GM18858 (cell line): ENCODE results near the gene TNFRSF12A.
"Not testable (repeated sequence)": the region's sequence is repeated elsewhere in the genome, so short reads cannot be mapped to it uniquely, and the experiment has no call there.

Experiments used
- ATAC-seq: cut with Tn5 transposase; IDR thresholded peaks from one replicate; pipeline ENCODE4 v1.9.1; 2021; ENCODE audit not compliant: unreplicated experiment

The TNFRSF12A gene

DNA sequence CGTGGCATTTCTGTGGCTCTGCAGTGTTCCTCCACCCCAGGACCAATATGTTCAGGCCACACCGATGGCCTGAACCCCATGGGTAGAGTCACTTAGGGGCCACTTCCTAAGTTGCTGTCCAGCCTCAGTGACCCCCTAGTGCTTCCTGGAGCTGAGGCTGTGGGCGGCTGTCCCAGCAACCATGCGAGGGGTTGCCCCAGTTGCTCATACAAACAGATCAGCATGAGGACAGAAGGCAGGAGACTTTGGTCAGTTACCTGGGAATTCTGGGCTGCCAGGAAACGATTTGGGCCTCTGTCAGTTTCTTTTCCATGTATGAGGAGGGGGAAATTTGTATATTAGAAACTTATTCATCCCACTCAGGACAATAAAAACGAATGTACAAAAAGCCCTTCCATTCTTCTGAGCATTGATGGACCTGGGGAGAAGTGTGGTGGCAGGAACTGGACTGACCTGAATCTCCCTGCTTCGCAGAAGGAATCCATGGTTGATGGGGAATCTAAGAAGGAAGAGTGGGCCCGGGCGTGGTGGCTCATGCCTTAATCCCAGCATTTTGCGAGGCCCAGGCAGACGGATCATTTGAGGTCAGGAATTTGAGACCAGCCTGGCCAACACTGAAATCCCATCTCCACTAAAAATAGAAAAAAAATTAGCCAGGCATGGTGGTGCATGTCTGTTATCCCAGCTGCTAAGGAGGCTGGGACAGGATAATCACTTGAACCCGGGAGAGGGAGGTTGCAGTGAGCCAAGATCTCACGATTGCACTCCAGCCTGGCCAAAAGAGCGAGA is 40.4 kb downstream of the TNFRSF12A start:
- no peak for ATAC-seq

DNA sequence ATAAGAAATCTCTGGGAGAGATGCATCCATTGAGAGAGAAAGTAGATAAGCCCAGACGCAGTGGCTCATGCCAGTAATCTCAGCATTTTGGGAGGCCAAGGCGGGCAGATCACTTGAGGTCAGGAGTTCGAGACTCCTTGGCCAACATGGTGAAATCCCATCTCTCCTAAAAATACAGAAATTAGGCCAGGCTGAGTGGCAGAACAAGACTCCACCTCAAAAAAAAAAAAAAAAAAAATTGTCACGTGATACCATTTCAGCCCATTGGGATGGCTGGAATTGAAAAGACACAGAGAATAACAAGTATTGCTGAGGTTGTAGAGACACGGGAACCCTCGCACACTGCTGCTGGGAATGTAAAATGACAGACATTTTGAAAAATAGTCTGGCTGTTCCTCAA is 42.4 kb downstream of the TNFRSF12A start:
- no peak for ATAC-seq

DNA sequence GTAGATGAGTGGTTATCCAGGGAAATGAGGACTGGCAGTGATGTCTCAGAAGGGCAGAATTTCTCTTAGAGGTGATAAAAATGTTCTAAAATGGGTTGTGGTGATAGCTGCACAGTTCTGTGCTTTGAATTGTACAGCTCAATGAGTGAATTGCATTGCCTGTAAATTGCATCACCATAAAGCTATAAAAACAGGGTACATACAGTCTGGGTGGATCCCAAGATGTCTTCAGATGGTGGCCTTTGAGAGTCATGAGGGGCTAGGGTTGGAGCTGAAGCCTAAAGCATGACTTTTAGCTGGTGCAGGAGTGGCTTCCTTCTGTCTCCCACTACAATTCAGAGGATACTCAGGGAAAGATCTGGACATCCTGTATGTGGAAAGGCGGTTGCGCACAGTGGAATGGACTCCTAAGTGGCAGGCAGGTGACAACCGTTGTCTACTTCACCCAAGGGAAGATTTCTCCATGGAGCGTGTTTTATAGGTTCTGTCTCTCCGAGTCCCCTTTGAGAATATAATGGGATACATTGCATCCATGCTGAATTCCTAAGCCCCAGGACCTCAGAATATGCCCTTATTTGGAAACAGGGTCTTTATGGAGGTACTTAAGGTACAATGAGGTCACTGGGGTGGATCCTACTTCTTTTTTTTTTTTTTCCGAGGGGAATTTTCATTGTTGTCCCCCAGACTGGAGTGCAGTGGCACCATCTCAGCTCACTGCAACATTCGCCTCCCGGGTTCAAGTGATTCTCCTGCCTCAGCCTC is 43.6 kb downstream of the TNFRSF12A start:
- no peak for ATAC-seq

DNA sequence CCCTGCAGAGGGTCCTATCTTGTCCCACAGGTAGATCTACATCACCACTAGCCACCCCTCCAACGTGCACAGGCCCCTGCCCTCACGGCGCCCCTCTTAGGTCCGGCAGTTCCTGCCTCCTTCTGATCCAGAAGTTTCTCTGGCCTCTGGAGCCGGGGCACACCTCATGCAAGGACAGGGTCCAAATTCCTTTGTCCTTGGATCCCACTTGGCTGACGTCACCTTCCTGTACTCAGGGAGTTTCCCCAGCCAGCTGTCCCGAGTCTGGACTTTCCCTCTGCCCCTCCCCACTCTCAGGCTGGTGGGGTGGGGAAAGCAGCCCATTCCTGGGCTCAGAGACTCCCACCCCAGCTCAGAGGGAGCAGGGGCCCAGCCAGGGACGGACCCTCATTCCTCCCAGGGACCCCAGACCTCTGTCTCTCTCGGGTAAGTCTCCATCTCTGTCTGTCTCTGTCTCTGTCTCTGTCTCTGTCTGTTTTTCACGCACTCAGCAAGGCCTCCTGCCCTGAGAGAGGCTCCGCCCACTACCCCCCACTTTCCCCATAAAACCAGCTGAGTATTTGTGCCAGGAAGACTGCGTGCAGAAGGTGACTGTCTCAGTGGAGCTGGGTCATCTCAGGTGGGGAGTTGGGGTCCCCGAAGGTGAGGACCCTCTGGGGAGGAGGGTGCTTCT is 45.0 kb downstream of the TNFRSF12A start, which contains the start of gene IL32:
IL32 (plus strand) TSS at position 572 of the 673 bp plus-strand sequence. CDS start 172 bp downstream, outside the sequence.
- ATAC-seq: no peak

DNA sequence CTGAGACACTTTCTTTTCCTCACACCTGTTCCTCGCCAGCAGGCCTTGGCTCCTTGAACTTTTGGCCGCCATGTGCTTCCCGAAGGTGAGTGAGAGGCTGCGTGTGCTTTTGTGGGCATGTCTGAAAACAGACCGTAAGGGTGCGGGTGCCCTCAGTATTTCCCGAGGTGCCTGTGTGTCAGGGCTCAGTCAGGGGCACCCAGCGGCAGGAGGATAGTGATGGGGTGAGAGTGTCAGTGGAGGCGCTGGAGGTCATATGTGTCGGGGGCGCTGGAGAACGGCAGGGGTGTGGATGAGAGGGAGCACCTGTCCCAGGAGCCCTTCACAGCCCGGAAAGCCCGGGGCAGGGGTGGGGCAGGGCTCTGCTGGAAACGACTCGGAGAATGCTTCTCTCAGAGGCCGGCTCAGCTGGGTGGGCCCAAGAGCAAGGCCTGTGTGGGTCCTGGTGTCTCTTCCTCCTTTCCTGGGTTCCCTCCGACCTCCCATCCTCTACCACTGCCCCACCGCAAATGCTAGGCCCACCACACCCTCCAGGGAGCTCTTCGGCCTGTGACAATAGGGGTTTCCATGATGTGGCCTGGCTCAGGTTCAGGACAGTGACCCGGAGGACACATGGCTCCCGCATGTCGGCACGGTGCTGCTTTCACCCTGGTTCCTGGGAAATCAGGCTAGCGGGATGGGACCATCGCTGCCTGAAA is 45.7 kb downstream of the TNFRSF12A start:
- no peak for ATAC-seq

DNA sequence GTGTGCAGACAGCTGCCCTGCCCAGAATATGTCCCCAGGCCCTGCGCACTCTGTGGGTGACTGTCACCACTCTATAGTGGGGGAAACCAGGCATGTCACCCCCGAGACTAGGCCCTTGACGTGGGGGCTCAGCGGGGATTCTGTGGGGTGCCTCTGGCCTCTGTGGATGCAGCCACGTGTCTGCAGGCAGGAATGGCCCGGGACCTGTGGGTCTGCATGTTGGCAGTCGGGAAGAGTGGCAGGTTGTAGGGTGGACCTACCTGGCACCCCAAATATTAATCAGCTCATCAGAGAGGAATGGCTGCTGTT is 46.2 kb downstream of the TNFRSF12A start:
- no peak for ATAC-seq

DNA sequence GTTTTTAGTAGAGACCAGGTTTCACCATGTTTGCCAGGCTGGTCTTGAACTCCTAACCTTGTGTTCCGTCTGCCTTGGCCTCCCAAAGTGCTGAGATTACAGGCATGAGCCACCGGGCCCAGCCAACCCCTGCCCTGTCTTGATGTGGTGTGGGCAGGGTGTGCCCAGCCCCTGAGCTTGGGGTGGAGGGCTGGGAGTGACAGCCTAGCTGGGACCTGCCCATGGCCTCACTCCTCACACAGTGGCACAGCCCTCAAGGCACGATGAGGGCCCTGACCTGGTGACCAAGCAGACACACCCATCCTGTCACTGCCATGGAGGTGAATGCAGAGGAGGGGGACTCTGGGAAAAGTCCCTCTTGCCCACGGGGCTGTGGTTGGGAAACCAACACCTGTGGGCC is 48.3 kb downstream of the TNFRSF12A start:
- no peak for ATAC-seq

DNA sequence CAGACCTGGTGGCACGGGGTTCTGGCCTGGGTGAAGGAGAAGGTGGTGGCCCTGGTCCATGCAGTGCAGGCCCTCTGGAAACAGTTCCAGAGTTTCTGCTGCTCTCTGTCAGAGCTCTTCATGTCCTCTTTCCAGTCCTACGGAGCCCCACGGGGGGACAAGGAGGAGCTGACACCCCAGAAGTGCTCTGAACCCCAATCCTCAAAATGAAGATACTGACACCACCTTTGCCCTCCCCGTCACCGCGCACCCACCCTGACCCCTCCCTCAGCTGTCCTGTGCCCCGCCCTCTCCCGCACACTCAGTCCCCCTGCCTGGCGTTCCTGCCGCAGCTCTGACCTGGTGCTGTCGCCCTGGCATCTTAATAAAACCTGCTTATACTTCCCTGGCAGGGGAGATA is 49.0 kb downstream of the TNFRSF12A start:
- not testable (repeated sequence) for ATAC-seq

DNA sequence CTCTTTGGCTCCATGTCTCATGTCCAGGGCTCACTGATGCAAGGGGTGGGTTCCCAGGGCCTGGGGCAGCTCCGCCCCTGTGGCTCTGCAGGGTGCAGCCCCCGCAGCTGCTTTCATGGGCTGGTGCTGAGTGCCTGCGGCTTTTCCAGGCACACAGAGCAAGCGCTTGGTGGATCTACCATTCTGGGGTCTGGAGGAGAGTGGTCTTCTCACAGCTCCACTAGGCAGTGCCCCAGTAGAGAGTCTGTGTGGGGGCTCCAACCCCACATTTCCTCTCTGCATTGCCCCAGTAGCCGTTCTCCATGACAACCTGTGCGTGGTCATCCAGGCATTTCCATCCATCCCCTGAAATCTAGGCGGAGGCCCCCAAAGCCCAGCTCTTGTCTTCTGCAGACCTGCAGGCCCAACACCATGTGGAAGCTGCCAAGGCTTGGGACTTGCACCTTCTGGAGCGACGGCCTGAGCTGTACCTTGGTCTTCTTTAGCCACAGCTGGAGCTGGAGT is 50.5 kb downstream of the TNFRSF12A start:
- no peak for ATAC-seq

DNA sequence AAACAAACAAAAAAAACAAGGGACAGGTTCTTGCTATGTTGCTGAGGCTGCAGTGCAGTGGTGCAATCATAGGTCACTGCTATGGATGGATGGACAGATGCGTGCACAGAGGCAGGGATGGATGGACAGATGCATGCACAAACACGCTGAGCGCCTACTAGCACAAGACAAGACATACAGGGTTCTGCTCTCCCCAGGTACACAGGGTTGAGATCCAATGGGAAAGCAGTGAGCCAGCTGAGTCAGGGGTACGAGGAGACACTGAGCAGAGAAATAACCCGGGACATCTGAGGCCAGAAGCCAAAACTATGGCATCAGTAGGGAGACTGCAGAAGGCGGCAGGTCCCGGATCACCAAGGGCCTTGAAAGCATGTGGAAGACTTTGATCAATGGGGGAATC is 51.5 kb downstream of the TNFRSF12A start:
- ATAC-seq: no peak
